Measurements from ENCODE around the gene CHCHD10.

DNA sequence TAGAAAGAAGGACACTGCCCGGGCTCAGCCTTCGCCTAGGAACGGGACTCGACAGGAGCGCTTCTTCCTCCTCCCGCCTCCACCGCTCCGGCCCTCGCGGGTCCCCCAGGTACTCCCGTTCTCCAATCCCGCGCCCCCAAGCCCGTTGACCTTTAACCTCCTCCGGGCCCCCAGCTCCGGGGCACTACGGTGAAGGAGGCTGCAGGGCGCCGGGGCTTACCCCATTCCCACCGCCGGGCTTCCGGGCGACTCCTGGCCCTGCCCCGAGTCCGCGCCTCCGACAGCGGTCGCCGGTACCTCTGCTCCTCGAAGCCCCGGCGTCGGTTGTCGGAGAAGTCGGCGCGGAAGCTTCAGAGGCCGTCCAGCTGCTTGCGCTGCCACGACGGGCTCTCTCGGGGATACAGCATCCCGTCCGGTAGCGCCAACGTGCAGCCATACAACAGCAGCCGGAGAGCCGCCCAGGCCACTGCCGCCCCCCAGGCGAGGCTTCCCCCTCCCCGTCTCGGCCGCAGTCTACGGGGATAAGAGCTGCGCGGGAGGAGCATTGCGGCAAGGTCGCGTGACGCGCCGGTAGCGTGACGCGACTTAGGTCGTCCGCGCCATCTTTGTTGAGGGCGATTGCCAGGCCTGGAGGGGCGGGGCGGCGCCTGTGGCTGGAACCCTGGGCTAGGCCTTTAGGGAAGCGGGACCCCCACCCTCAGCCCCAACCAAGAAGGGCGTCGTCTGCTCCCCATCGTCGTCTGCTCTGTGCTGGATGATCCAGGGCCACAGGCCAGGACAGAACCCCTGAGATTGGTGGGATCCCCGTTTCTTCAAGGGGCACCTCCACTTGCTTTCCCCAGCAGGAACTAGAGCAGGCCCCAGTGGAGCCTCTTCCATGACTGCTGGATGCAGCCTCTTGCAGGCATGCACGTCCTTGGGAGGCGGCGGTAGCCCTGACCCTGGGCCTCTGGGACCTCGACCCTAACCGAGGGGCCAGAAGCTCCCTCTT is 50.7 kb downstream of the CHCHD10 start:
- TF ChIP-seq CTCF (IDR thresholded peaks at IDR 0.05), result no peak
- TF ChIP-seq POLR2A (IDR thresholded peaks at IDR 0.05), result peak; percentile 82 to 90

All from Peyer's patch (tissue), 4 donors.